Duodenal mucosa (tissue), 2 donors: Measurements from ENCODE around the gene KLK1.
"Not testable (repeated sequence)": the region's sequence is repeated elsewhere in the genome, so short reads cannot be mapped to it uniquely, and the experiment has no call there.

ENCODE experiments used
- H3K27ac ChIP-seq: one replicate; pipeline ENCODE4 v1.7.0; 2013; ENCODE audit warnings: low read depth, low read length
- H3K27me3 ChIP-seq, 2 donors: one replicate each; pipeline ENCODE4 v1.7.0; 2013; ENCODE audit warnings: low read length in 2 of 2, control low read depth in 1 of 2; ENCODE audit not compliant: insufficient read depth in 2 of 2, control insufficient read depth in 1 of 2
- H3K36me3 ChIP-seq, 2 donors: one replicate each; pipeline ENCODE4 v1.7.0; 2013; ENCODE audit warnings: low read length in 2 of 2, control low read depth in 1 of 2; ENCODE audit not compliant: insufficient read depth in 2 of 2, control insufficient read depth in 1 of 2
- H3K4me1 ChIP-seq, 2 donors: one replicate each; pipeline ENCODE4 v1.7.0; 2013; ENCODE audit warnings: low read length in 2 of 2, control low read depth in 1 of 2; ENCODE audit not compliant: insufficient read depth in 2 of 2, control insufficient read depth in 1 of 2
- H3K4me3 ChIP-seq, 2 donors: one replicate each; pipeline ENCODE4 v1.7.0; 2013; ENCODE audit warnings: low read length in 2 of 2, low read depth in 1 of 2
- H3K9ac ChIP-seq, 2 donors: one replicate each; pipeline ENCODE4 v1.7.0; 2013; ENCODE audit warnings: low read length in 2 of 2, low read depth in 1 of 2
- H3K9me3 ChIP-seq, 2 donors: one replicate each; pipeline ENCODE4 v1.7.0; 2013; ENCODE audit warnings: low read length in 2 of 2, control low read depth in 1 of 2; ENCODE audit not compliant: control insufficient read depth in 1 of 2

Gene KLK1

GRCh38 chr19:50780753-50781435, 42.7 kb downstream of the KLK1 start:
- Histone ChIP-seq H3K36me3 (no peaks in the 10 kb centered on the region), H3K4me3 (no peak overlapping the region), H3K27me3 (peaks cover 31 to 35% of the 10 kb centered on the region in 2 donors), H3K9ac (no peak overlapping the region), H3K27ac (no peak overlapping the region), H3K4me1 (no peaks in the 10 kb centered on the region), H3K9me3 (no peaks in the 10 kb centered on the region)

- H3K4me3 ChIP-seq: no peak overlapping the region
- no peak overlapping the region for H3K9ac ChIP-seq
- H3K9me3 ChIP-seq: no peaks in the 10 kb centered on the region
- H3K4me1 ChIP-seq: no peaks in the 10 kb centered on the region
- H3K27me3 ChIP-seq: peaks cover 31 to 35% of the 10 kb centered on the region in 2 donors
- no peak overlapping the region for H3K27ac ChIP-seq
- no peaks in the 10 kb centered on the region for H3K36me3 ChIP-seq
Observed at GRCh38 chr19:50779504-50780457, 43.8 kb downstream of the KLK1 start.

- no peak overlapping the region for H3K27ac ChIP-seq
- no peak overlapping the region for H3K4me3 ChIP-seq
- peaks cover 31 to 35% of the 10 kb centered on the region in 2 donors for H3K27me3 ChIP-seq
- H3K36me3 ChIP-seq: no peaks in the 10 kb centered on the region
- no peaks in the 10 kb centered on the region for H3K9me3 ChIP-seq
- H3K9ac ChIP-seq: no peak overlapping the region
- H3K4me1 ChIP-seq: no peaks in the 10 kb centered on the region
Observed at GRCh38 chr19:50778906-50779430, 44.6 kb downstream of the KLK1 start.

- Histone ChIP-seq H3K9ac (no peak overlapping the region), H3K4me1 (no peaks in the 10 kb centered on the region), H3K4me3 (no peak overlapping the region), H3K27ac (no peak overlapping the region), H3K36me3 (no peaks in the 10 kb centered on the region), H3K27me3 (peaks cover 31 to 35% of the 10 kb centered on the region in 2 donors), H3K9me3 (no peaks in the 10 kb centered on the region)
Observed at GRCh38 chr19:50777830-50778303, 45.7 kb downstream of the KLK1 start.

GRCh38 chr19:50777261-50777660, 46.3 kb downstream of the KLK1 start:
- H3K4me1 ChIP-seq: no peaks in the 10 kb centered on the region
- no peaks in the 10 kb centered on the region for H3K36me3 ChIP-seq
- peaks cover 31 to 35% of the 10 kb centered on the region in 2 donors for H3K27me3 ChIP-seq
- no peak overlapping the region for H3K27ac ChIP-seq
- H3K9ac ChIP-seq: no peak overlapping the region
- no peak overlapping the region for H3K4me3 ChIP-seq
- peaks cover 0 to 3% of the 10 kb centered on the region in 2 donors for H3K9me3 ChIP-seq

- Histone ChIP-seq H3K9me3 (peaks cover 0 to 3% of the 10 kb centered on the region in 2 donors), H3K36me3 (no peaks in the 10 kb centered on the region), H3K4me1 (no peaks in the 10 kb centered on the region), H3K27ac (no peak overlapping the region), H3K9ac (no peak overlapping the region), H3K4me3 (no peak overlapping the region), H3K27me3 (peaks cover 29 to 35% of the 10 kb centered on the region in 2 donors)
Observed at GRCh38 chr19:50776131-50776530, 47.5 kb downstream of the KLK1 start.

- H3K27me3 ChIP-seq: peaks cover 10 to 13% of the 10 kb centered on the region in 2 donors
Observed at GRCh38 chr19:50773454-50773853, 50.1 kb downstream of the KLK1 start.

GRCh38 chr19:50772912-50773311, 50.7 kb downstream of the KLK1 start:
- not testable (repeated sequence) for H3K4me3 ChIP-seq, H3K9ac ChIP-seq, H3K9me3 ChIP-seq, H3K36me3 ChIP-seq, H3K27ac ChIP-seq, H3K4me1 ChIP-seq, H3K27me3 ChIP-seq

More at GRCh38 chr19:50773454-50773853, 50.1 kb downstream of the KLK1 start:
- not testable (repeated sequence) for H3K9me3 ChIP-seq, H3K4me3 ChIP-seq, H3K9ac ChIP-seq, H3K27ac ChIP-seq, H3K36me3 ChIP-seq, H3K4me1 ChIP-seq

GRCh38 chr19:50772476-50772875, 51.1 kb downstream of the KLK1 start:
- Histone ChIP-seq H3K9ac (no peak overlapping the region), H3K27ac (no peak overlapping the region), H3K36me3 (no peaks in the 10 kb centered on the region), H3K9me3 (peaks cover 0 to 3% of the 10 kb centered on the region in 2 donors), H3K4me1 (no peaks in the 10 kb centered on the region), H3K27me3 (peaks cover under 1 to 4% of the 10 kb centered on the region in 2 donors), H3K4me3 (no peak overlapping the region)

- Histone ChIP-seq H3K9ac (no peak overlapping the region), H3K4me1 (no peaks in the 10 kb centered on the region), H3K27me3 (no peaks in the 10 kb centered on the region), H3K9me3 (peaks cover 0 to 3% of the 10 kb centered on the region in 2 donors), H3K36me3 (no peaks in the 10 kb centered on the region), H3K4me3 (no peak overlapping the region), H3K27ac (no peak overlapping the region)
Observed at GRCh38 chr19:50770888-50771287, 52.7 kb downstream of the KLK1 start.
